ENCODE measurements around the gene THSD1.
"Not testable (repeated sequence)": the region's sequence is repeated elsewhere in the genome, so short reads cannot be mapped to it uniquely, and the experiment has no call there.

THSD1 gene

DNA sequence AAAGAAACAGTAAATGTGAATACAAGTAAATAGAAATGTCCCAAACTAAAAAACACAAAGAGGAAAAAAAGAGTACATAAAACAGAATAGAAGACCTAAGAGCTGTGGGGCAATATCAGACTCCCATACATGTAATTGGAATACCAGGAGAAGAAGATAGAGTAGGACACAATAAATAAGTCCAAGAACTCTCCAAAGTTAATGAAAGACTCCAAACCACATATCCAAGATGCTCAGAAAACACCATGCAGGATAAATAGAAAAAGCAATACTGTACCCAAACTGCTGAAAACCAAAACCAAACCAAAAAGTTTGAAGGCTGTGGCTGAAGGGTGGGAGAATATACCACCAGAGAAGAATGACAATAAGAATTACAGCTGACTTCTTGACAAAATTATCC is 18.3 kb downstream of the THSD1 start:
- DNase-seq (ENCODE audit: low spot score) = no peak
- TF ChIP-seq, protein P1, sequence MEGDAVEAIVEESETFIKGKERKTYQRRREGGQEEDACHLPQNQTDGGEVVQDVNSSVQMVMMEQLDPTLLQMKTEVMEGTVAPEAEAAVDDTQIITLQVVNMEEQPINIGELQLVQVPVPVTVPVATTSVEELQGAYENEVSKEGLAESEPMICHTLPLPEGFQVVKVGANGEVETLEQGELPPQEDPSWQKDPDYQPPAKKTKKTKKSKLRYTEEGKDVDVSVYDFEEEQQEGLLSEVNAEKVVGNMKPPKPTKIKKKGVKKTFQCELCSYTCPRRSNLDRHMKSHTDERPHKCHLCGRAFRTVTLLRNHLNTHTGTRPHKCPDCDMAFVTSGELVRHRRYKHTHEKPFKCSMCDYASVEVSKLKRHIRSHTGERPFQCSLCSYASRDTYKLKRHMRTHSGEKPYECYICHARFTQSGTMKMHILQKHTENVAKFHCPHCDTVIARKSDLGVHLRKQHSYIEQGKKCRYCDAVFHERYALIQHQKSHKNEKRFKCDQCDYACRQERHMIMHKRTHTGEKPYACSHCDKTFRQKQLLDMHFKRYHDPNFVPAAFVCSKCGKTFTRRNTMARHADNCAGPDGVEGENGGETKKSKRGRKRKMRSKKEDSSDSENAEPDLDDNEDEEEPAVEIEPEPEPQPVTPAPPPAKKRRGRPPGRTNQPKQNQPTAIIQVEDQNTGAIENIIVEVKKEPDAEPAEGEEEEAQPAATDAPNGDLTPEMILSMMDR (IDR thresholded peaks at IDR 0.05; ENCODE audit: extremely low read depth, missing control alignments) = no peak

DNA sequence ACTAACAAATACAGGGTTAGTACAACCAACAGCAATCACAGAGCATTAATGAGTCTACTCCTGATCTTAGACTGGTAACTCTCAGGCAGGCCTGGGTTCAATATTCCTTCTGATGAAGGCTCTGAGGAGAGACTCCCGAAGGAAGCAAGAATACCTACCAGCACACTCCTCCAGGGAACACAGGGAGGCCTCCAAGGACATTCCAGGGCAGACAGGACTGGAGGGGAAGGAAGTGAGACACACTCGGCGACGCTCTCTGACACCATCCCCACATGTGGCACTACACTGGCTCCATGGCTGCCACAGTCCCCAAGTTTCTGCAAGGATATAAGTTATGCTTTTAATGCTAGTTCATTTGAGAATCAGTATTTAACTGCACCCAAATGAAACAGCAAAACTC is 20.1 kb downstream of the THSD1 start:
- TF ChIP-seq, protein P1 (IDR thresholded peaks at IDR 0.05; ENCODE audit: extremely low read depth, missing control alignments) = no peak
- no peak for DNase-seq (ENCODE audit: low spot score)

DNA sequence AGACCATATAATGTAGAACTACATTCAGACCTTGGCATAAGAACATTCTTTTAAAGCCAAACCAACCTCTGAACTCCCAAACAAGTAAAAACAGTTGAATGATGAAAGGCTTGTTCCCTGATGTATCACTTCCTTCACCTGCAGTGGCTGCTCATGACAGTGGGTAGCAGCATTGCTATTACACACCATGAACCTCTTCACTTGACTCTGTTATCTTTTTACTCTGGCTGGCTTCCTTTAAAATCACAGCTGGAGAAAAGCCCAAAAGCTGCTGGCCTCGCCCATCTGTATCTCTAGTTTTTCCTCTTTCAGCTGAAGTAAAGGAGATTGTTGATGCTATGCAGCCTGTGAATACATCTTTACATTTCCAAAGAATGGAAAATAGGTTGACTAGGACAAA is 22.6 kb downstream of the THSD1 start:
- TF ChIP-seq, protein P1 (IDR thresholded peaks at IDR 0.05; ENCODE audit: extremely low read depth, missing control alignments) = no peak
- no peak for DNase-seq (ENCODE audit: low spot score)

DNA sequence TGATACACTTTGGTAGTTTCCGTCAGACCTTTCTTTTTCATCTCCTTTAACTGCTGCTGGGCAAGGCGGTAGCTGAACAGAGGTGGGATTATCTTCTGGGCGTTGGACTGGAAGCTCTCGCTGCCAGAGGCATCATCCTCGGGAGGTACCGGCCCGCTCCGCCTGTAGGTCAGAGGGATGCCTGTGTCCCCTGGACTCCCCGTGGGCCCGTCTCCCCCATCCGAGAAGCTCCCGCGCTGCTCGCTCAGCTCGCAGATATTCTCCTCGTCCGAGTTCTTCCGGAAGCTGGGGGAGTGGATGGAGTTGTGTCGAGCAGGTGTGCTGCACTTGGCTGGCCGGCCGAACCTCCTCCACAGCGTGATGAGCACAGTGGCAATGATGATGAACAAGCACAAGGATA is 27.7 kb downstream of the THSD1 start:
- no peak for DNase-seq (ENCODE audit: low spot score)
- TF ChIP-seq, protein P1 (IDR thresholded peaks at IDR 0.05; ENCODE audit: extremely low read depth, missing control alignments) = no peak

- no peak for DNase-seq (ENCODE audit: low spot score)
- TF ChIP-seq, protein P1 (IDR thresholded peaks at IDR 0.05; ENCODE audit: extremely low read depth, missing control alignments) = no peak
Measured at GRCh38 chr13:52377898-52378297, 28.1 kb downstream of the THSD1 start.

- TF ChIP-seq, protein P1 (IDR thresholded peaks at IDR 0.05; ENCODE audit: extremely low read depth, missing control alignments) = no peak
- DNase-seq (ENCODE audit: low spot score) = no peak
Measured at GRCh38 chr13:52374873-52375411, 31.0 kb downstream of the THSD1 start.

DNA sequence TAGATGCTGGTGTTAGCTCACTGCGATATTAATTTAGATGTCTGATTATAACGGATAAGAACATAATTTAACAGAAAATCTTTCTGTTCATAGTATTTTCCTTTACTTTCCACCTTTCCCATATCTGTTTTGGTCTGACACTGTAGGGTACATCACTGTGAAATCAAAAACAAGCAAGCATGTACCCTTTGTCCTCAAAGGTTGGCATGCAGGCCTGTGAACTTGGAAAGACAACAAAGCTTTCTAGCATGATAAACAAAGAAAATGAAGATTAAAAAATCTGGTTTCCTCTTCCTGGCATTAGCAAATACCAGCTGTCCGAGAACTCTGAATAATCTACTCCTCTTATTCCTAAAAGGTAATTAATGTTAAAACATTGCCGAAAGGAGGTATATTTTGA is 31.6 kb downstream of the THSD1 start:
- no peak for DNase-seq (ENCODE audit: low spot score)
- TF ChIP-seq, protein P1 (IDR thresholded peaks at IDR 0.05; ENCODE audit: extremely low read depth, missing control alignments) = no peak

DNA sequence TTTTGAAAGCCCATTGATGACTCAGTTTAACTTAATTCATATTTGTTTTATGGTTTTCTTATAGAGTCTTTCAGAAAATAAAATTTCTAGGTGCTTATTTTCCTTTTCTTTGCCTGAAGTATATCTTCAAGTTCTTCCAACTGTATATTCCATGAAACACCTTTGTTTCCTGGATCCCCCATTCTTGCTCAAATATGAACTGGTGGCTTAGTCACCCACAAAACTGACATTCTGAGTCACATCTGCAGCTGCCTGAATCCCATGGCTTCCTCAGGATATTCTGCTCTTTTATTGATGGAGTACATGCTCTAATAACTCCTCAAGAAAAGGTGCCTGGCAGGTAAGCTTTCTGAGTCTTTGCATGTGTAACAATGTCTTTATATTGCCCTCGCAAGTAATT is 32.7 kb downstream of the THSD1 start:
- not testable (repeated sequence) for DNase-seq (ENCODE audit: low spot score)

Measured in GM20000 (cell line).